HG03575 (cell line): ENCODE measurements around the gene SERTM1.

ENCODE experiments used
- ATAC-seq: cut with Tn5 transposase; IDR thresholded peaks from one replicate; pipeline ENCODE4 v1.9.1; 2021; ENCODE audit not compliant: unreplicated experiment, insufficient number of reproducible peaks, low FRiP score; ENCODE audit errors: extremely low read depth

The SERTM1 gene

GRCh38 chr13:36706755-36707154 is 32.9 kb downstream of the SERTM1 start:
- ATAC-seq: no peak

- ATAC-seq: no peak
Measured at GRCh38 chr13:36709136-36709890, 35.5 kb downstream of the SERTM1 start.

- no peak for ATAC-seq
Measured at GRCh38 chr13:36710396-36710795, 36.6 kb downstream of the SERTM1 start.

GRCh38 chr13:36712290-36712689 is 38.5 kb downstream of the SERTM1 start:
- ATAC-seq: no peak

- ATAC-seq: no peak
Measured at GRCh38 chr13:36712770-36713169, 39.0 kb downstream of the SERTM1 start.

GRCh38 chr13:36713887-36714286 is 40.1 kb downstream of the SERTM1 start:
- no peak for ATAC-seq

- ATAC-seq: no peak
Measured at GRCh38 chr13:36715841-36716240, 42.0 kb downstream of the SERTM1 start.

- no peak for ATAC-seq
Measured at GRCh38 chr13:36717017-36717416, 43.2 kb downstream of the SERTM1 start.

GRCh38 chr13:36717966-36718545 is 44.2 kb downstream of the SERTM1 start:
- no peak for ATAC-seq

- no peak for ATAC-seq
Measured at GRCh38 chr13:36718686-36719085, 44.9 kb downstream of the SERTM1 start.

GRCh38 chr13:36724141-36724540 is 50.3 kb downstream of the SERTM1 start:
- no peak for ATAC-seq

GRCh38 chr13:36725936-36726335 is 52.1 kb downstream of the SERTM1 start:
- no peak for ATAC-seq

GRCh38 chr13:36728006-36728405 is 54.2 kb downstream of the SERTM1 start:
- no peak for ATAC-seq

GRCh38 chr13:36736119-36736726 is 62.4 kb downstream of the SERTM1 start:
- ATAC-seq: no peak

GRCh38 chr13:36737524-36738083 is 63.8 kb downstream of the SERTM1 start:
- ATAC-seq: no peak

GRCh38 chr13:36745436-36745835 is 71.6 kb downstream of the SERTM1 start:
- no peak for ATAC-seq

GRCh38 chr13:36746051-36746450 is 72.2 kb downstream of the SERTM1 start:
- ATAC-seq: no peak
